Thymus (tissue), 11 donors: Measurements from ENCODE around the gene CPLANE1. TPM values are rescaled to one million over a fixed set of nuclear protein-coding genes. Genes with fewer than 3 reads are reported as not detected.
A peak's percentile ranks its signal among the peaks of the same experiment; 100 is the strongest.
"Not testable (repeated sequence)": the region's sequence is repeated elsewhere in the genome, so short reads cannot be mapped to it uniquely, and the experiment has no call there.

Experiments used
- DNase-seq, 9 donors: peaks; one replicate each; pipeline ENCODE4 v3.0.0-alpha.2; 2013; ENCODE audit warnings: low spot score in 9 of 9, low read depth in 6 of 9, missing footprints in 1 of 9
- H3K27ac ChIP-seq, 2 donors: one replicate each; pipeline ENCODE4 v1.5.1; 2013; ENCODE audit warnings: control low read depth in 1 of 2, low read depth in 1 of 2, low read length in 1 of 2, mild to moderate bottlenecking in 1 of 2, moderate library complexity in 1 of 2
- H3K27me3 ChIP-seq, 2 donors: one replicate each; pipeline ENCODE4 v1.5.1; 2013; ENCODE audit warnings: low read length in 1 of 2; ENCODE audit not compliant: control insufficient read depth in 2 of 2, insufficient read depth in 1 of 2
- H3K36me3 ChIP-seq, 2 donors: one replicate each; pipeline ENCODE4 v1.5.1; 2013; ENCODE audit warnings: low read length in 1 of 2, mild to moderate bottlenecking in 1 of 2, moderate library complexity in 1 of 2; ENCODE audit not compliant: control insufficient read depth in 2 of 2, insufficient read depth in 2 of 2
- H3K4me1 ChIP-seq, 2 donors: one replicate each; pipeline ENCODE4 v1.5.1; 2013; ENCODE audit warnings: low read length in 2 of 2; ENCODE audit not compliant: control insufficient read depth in 2 of 2, insufficient read depth in 2 of 2
- H3K4me3 ChIP-seq, 2 donors: one replicate each; pipeline ENCODE4 v1.5.1; 2013; ENCODE audit warnings: low read length in 2 of 2, control low read depth in 1 of 2, mild to moderate bottlenecking in 1 of 2
- H3K9me3 ChIP-seq, 2 donors: one replicate each; pipeline ENCODE4 v1.5.1; 2013; ENCODE audit warnings: low read length in 1 of 2, mild to moderate bottlenecking in 1 of 2; ENCODE audit not compliant: control insufficient read depth in 2 of 2, insufficient read depth in 1 of 2
- WGBS: extraction: QIAGEN DNeasy Blood & Tissue Kit; methylation state at CpG from one replicate; pipeline ENCODE4 v1.1.7; 2013; 5-methylcytosine and 5-hydroxymethylcytosine counted together
- polyA plus RNA-seq: library from polyadenylated mRNA; stranded (reverse); fragments of 200-250 nt; gene quantifications from one replicate; pipeline ENCODE4 v1.2.3, GENCODE V29; 2013
- total RNA-seq: library from RNA; stranded (reverse); fragments of 120-200 nt; gene quantifications from one replicate; pipeline ENCODE4 v1.2.4, GENCODE V29; 2013
- donor health status: healthy.

The CPLANE1 gene
- total and polyA plus RNA-seq, 2 donors, result 6.0 to 20.2 TPM

DNA sequence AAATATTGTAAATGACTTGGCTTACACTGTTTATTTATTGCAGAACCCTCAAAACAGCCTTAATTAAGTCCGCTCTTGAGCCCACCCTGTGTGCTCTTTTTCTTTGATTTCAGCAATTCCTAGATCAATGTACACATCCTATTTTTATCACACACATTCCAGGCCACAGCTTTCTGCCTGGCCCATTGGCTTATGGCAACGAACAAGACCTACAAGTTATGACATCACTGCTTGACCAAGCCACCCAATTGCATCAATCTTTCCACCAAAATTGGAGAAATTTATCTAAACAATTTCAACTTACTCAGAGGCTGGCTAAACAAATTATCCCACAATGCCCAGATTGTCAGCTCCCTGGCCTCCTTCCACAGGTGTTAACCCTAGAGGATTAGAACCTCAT is 158.4 kb downstream of the CPLANE1 start:
- 96% methylated on average over 2 of the region's 2 CpGs for WGBS
- H3K27ac ChIP-seq, result no peak overlapping the region
- no peaks in the 10 kb centered on the region for H3K4me1 ChIP-seq
- peaks cover 0 to 3% of the 10 kb centered on the region in 2 donors for H3K36me3 ChIP-seq
- peaks cover 0 to 8% of the 10 kb centered on the region in 2 donors for H3K9me3 ChIP-seq
- no peaks in the 10 kb centered on the region for H3K27me3 ChIP-seq
- no peak overlapping the region for H3K4me3 ChIP-seq
- DNase-seq, result no peak

DNA sequence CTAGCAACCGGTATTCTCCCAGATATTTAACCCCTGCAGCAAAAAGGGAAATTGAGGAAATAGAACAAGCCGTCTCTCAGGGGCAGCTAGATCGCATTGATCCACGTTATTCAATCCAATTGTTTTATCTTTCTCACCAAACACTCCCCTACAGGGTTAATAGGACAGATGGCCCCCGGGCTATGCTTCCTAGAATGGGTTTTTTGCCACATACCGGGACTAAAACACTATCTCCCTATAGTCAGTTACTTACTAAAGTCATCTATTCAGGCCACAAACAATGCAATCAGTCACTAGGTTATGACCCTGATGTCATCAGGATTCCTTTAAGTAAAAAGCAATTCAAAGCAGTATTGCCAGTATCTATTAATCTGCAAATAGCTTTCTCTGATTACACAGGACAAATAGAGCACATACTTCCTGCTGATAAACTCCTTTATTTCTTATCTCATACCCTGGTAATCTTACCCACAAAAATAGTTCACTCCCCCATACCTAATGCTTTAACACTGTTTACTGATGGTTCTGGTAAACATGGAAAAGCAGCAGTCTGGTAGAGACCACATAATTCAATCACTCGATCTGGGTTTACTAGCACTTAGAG is 159.0 kb downstream of the CPLANE1 start:
- Histone ChIP-seq H3K27me3 (no peaks in the 10 kb centered on the region), H3K4me1 (no peaks in the 10 kb centered on the region), H3K27ac (no peak overlapping the region), H3K4me3 (no peak overlapping the region), H3K36me3 (peaks cover 0 to 7% of the 10 kb centered on the region in 2 donors), H3K9me3 (peaks cover 0 to 8% of the 10 kb centered on the region in 2 donors)
- 92% methylated on average over 7 of the region's 7 CpGs for WGBS
- no peak for DNase-seq

DNA sequence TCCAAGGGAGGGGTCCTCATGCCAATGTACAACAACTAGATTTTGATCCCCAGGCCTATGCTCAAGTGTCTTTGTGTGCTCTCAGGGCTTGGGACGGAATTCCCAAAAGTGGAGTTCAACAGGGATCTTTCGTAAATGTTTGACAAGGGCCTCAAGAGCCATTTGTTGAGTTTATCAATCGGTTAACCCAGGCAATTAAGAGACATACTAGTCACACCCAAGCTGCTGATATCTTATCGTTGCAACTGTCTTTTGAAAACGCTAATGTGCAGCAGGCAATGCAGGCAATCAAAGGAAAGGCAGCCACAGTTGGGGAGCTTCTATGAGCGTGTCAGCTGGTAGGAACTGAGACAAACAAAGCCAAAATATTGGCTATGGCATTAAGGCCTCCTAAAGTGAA is 161.2 kb downstream of the CPLANE1 start:
- peaks cover 0 to 7% of the 10 kb centered on the region in 2 donors for H3K36me3 ChIP-seq
- peaks cover 0 to 8% of the 10 kb centered on the region in 2 donors for H3K9me3 ChIP-seq
- 92% methylated on average over 6 of the region's 6 CpGs for whole genome bisulfite sequencing
- peaks cover 0 to 1% of the 10 kb centered on the region in 2 donors for H3K4me1 ChIP-seq
- no peaks in the 10 kb centered on the region for H3K27me3 ChIP-seq
- DNase-seq, result no peak
- no peak overlapping the region for H3K4me3 ChIP-seq
- H3K27ac ChIP-seq, result no peak overlapping the region

DNA sequence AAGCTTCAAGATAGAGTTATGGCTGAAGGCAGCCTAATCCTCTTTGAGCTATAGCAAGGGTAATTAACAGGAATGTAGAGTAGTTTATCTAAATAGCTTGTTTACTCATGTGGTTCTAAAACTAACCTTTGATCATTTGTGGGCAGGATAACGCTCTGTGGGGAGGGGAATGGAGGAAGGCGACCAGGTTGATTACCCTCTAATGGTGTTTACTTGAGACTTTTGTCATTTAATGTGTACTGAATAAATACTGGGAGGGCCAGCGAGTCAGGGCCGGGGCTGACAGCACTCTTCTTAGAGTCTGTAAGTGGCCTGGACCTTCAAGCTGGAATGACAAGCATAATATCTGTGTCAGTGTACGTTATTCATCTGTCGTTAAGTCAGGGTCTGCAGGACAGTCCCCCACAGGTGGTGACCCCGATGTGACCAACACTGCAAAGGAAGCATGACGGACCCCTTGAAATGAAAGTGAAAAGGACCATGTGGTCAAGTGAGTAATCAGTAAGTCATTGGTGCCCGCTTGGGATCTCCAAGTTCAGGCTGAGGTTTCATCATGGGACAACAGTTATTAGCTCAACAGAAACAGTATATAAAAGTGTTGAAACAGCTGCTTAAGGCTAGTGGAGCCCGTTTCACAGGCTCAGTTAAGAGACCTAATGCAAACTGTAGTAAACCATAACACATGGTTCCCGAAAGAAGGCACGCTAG is 162.6 kb downstream of the CPLANE1 start:
- Histone ChIP-seq H3K4me1 (peaks cover 0 to 5% of the 10 kb centered on the region in 2 donors), H3K9me3 (peaks cover 0 to 8% of the 10 kb centered on the region in 2 donors), H3K36me3 (peaks cover 0 to 7% of the 10 kb centered on the region in 2 donors), H3K4me3 (no peak overlapping the region), H3K27me3 (no peaks in the 10 kb centered on the region), H3K27ac (no peak overlapping the region)
- 94% methylated on average over 12 of the region's 12 CpGs for WGBS
- no peak for DNase-seq

DNA sequence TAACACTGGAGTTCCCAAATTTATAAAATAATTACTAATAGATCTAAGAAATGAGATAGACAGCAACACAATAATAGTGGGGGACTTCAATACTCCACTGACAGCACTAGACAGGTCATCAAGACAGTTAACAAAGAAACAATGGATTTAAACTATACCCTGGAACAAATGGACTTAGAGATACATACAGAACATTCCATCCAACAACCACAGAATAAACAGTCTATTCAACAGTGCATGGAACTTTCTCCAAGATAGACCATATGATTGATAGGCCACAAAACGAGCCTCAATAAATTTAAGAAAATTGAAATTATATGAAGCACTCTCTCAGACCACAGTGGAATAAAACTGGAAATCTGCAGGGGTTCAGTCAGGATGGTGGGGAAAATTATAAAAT is 163.2 kb downstream of the CPLANE1 start:
- 98% methylated on average over 1 of the region's 1 CpG for WGBS
- H3K9me3 ChIP-seq, H3K27me3 ChIP-seq, H3K4me3 ChIP-seq, H3K4me1 ChIP-seq, DNase-seq, H3K36me3 ChIP-seq, H3K27ac ChIP-seq: not testable (repeated sequence)

DNA sequence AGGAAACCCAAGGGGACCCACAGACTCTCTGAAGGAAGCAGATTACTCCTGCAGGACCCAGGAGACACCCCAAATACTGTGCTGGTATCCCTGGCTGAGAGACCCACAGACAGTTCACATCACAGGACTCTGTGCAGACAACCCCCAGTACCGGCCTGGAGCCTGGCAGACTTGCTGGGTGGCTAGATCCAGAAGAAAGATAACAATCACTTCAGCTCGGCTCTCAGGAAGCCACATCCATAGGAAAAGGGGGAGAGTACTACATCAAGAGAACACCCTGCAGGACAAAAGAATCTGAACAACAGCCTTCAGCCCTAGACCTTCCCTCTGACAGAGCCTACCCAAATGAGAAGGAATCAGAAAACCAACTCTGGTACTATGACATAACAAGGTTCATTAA is 166.2 kb downstream of the CPLANE1 start:
- not testable (repeated sequence) for H3K4me3 ChIP-seq, H3K9me3 ChIP-seq, DNase-seq, H3K27me3 ChIP-seq, H3K27ac ChIP-seq
- WGBS, result 36% methylated on average over 2 of the region's 2 CpGs
- Histone ChIP-seq H3K4me1 (peaks cover 6 to 16% of the 10 kb centered on the region in 2 donors), H3K36me3 (peaks cover 0 to 11% of the 10 kb centered on the region in 2 donors)

DNA sequence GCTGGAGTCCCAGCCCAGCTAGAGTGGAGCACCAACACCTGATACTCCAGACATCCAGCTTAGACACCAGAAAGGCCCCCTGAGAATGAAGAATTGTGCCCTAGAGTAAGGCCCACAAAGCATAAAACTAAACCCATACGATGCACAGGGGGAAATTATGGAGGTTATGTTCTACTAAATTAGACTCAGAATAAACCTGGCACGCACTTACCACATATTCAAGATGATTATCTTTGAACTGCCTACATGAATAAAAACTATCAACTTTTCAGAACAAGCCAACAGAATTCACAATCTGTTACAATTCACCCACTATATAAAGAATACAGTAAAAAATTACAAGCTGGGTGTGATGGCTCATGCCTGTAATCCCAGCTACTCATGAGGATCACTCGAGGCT is 168.5 kb downstream of the CPLANE1 start:
- Histone ChIP-seq H3K27me3 (no peaks in the 10 kb centered on the region), H3K36me3 (peaks cover 0 to 11% of the 10 kb centered on the region in 2 donors), H3K4me3 (no peak overlapping the region), H3K27ac (peak overlapping the region in 1 of 2 donors; percentile 68), H3K4me1 (peaks cover 6 to 16% of the 10 kb centered on the region in 2 donors), H3K9me3 (no peaks in the 10 kb centered on the region)
- 42% methylated on average over 3 of the region's 3 CpGs for WGBS
- peak in 3 of 9 donors; percentile 6 to 50 (median 17) for DNase-seq

DNA sequence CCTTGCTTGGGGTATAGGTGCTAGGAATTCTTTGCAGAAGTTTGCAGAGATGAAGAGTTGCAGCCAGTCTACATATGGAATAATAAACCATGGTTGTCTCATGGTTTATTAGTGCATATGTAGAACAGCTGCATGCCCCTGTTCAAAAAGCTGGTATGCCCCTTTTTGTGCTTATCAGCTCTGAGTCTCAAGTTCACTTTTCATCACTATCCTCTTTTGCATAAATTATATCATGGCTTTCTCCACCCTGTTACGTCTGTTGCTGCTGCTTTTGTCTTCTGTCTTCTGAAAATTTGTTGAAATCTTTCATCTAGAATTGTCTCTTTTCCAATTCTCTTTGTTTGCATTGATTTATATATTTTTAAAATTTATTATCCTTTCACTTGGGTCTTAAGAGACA is 172.0 kb downstream of the CPLANE1 start:
- peaks cover 0 to 7% of the 10 kb centered on the region in 2 donors for H3K36me3 ChIP-seq
- no peaks in the 10 kb centered on the region for H3K27me3 ChIP-seq
- WGBS, result 57% methylated on average over 1 of the region's 1 CpG
- no peak overlapping the region for H3K4me3 ChIP-seq
- H3K27ac ChIP-seq, result no peak overlapping the region
- H3K4me1 ChIP-seq, result peaks cover 6 to 11% of the 10 kb centered on the region in 2 donors
- H3K9me3 ChIP-seq, result no peaks in the 10 kb centered on the region
- DNase-seq, result no peak

DNA sequence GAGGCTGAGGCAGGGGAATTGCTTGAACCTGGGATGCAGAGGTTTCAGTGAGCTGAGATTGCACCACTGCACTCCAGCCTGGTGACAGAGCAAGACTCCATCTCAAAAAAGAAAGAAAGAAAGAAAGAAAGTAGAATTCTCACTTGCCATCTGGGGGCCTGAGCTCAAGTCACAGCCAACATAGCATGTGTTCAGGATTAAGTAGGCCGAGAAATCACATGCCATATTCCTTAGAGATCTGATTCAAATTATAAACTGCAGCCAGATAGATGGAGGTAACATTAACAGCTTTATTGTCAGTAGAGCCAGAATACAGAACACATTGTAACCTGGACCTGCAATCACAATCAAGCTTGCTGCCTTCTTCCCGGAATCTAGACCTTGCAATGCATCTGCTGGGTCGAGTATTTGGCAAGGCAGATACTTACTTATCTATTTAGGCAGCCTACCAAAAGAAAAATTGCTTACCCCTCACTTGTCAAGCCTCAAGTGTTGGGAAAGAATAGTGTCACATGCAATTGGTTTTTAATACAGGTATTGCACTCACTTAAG is 173.7 kb downstream of the CPLANE1 start:
- Histone ChIP-seq H3K4me1 (peaks cover 5% of the 10 kb centered on the region in 2 donors), H3K27ac (no peak overlapping the region), H3K4me3 (no peak overlapping the region), H3K27me3 (no peaks in the 10 kb centered on the region), H3K9me3 (no peaks in the 10 kb centered on the region), H3K36me3 (peaks cover 0 to 7% of the 10 kb centered on the region in 2 donors)
- DNase-seq, result no peak
- 95% methylated on average over 3 of the region's 3 CpGs for WGBS
